ENCODE measurements around the gene ZFHX3. TPM values are rescaled to one million over a fixed set of nuclear protein-coding genes. Genes with fewer than 3 reads are reported as not detected.

Gene ZFHX3
- total and polyA plus RNA-seq, 2 of the 8 experiments (the other 6 are each of a cell fraction or from before 2014, with no cell fraction given), result 0.08 to 0.99 TPM

- no peaks in the 10 kb centered on the region for H3K4me1 ChIP-seq (replicated peaks in 1 of 4; ENCODE audit: control insufficient read depth in 3 of 4, insufficient read depth in 4 of 4, low read length in 3 of 4)
- no peak overlapping the region for H2BK5ac ChIP-seq (ENCODE audit: low read depth, low read length)
- no peak overlapping the region for H4K5ac ChIP-seq (ENCODE audit: insufficient read length, low read depth, low read length)
- H2BK120ac ChIP-seq (replicated peaks; ENCODE audit: low read depth, low read length), result no peak overlapping the region
- no peaks in the 10 kb centered on the region for H4K20me1 ChIP-seq (replicated peaks in 1 of 2; ENCODE audit: control insufficient read depth in 1 of 2, insufficient read depth in 2 of 2, low read length in 2 of 2)
- H3K9me3 ChIP-seq (ENCODE audit: insufficient read depth in 2 of 2, low read depth in 1 of 2, low read length in 1 of 2), result no peaks in the 10 kb centered on the region
- CTCF ChIA-PET (ENCODE audit: partially characterized antibody), result interaction anchor here (1.0 to 2.1 kb wide), 2 partner anchors 8 to 26 kb away, joined by 3 to 8 read pairs; no protein-coding TSS in a partner anchor
- POLR2A ChIA-PET (ENCODE audit: partially characterized antibody), result no interaction called here
- WGBS, 2 experiments (ENCODE audit: extremely low coverage in 1 of 2, insufficient coverage in 1 of 2, insufficient read length in 1 of 2, insufficient replicate concordance in 2 of 2, low coverage in 1 of 2, low lambda C conversion rate in 2 of 2, missing lambda C conversion rate in 1 of 2), result 86% methylated on average over 7 of the region's 7 CpGs; no CpG with 5 or more reads in 1 of the 2 experiments
- no peak overlapping the region for H2AFZ ChIP-seq (ENCODE audit: low read length)
- no peak overlapping the region for H3K4me3 ChIP-seq (ENCODE audit: extremely low read depth in 1 of 4, insufficient read depth in 2 of 4, low read depth in 3 of 4, low read length in 4 of 4)
- no peak overlapping the region for H4K91ac ChIP-seq (replicated peaks; ENCODE audit: insufficient read length, low read length)
- H3K14ac ChIP-seq (ENCODE audit: insufficient read length), result no peak overlapping the region
- no peak overlapping the region for H3K4ac ChIP-seq (replicated peaks; ENCODE audit: insufficient read length, low read depth, low read length)
- H3K27ac ChIP-seq (ENCODE audit: low read depth, low read length), result no peak overlapping the region
- H3K79me1 ChIP-seq (ENCODE audit: low read depth, low read length), result no peaks in the 10 kb centered on the region
- H3K79me2 ChIP-seq (ENCODE audit: control insufficient read depth in 1 of 2, insufficient read depth in 2 of 2, low read length in 2 of 2), result no peaks in the 10 kb centered on the region
- no peak overlapping the region for H3K23ac ChIP-seq (ENCODE audit: insufficient read length)
- no peaks in the 10 kb centered on the region for H3K27me3 ChIP-seq (replicated peaks in 1 of 4; ENCODE audit: control insufficient read depth in 3 of 4, extremely low read depth in 1 of 4, insufficient read depth in 3 of 4, low read length in 3 of 4)
- no peak for DNase-seq (ENCODE audit: low read depth in 1 of 2, low spot score in 2 of 2)
- no peak overlapping the region for H2AK5ac ChIP-seq (ENCODE audit: low read depth, low read length)
- TF ChIP-seq RFX5 (IDR thresholded peaks at IDR 0.05; ENCODE audit: borderline replicate concordance, low read depth, low read length), result no peak
- H3K9ac ChIP-seq (replicated peaks in 1 of 4; ENCODE audit: extremely low read depth in 1 of 4, low read depth in 3 of 4, low read length in 3 of 4), result no peak overlapping the region
- no peak overlapping the region for H4K8ac ChIP-seq (ENCODE audit: extremely low read depth, insufficient read depth, low read length)
- no peaks in the 10 kb centered on the region for H3K23me2 ChIP-seq (ENCODE audit: low read depth, low read length)
- no peak for FAIRE-seq
- H3K36me3 ChIP-seq (ENCODE audit: control insufficient read depth in 2 of 4, insufficient read depth in 4 of 4, low read length in 3 of 4), result no peaks in the 10 kb centered on the region
- H2BK20ac ChIP-seq (ENCODE audit: low read length), result no peak overlapping the region
- H2BK15ac ChIP-seq (ENCODE audit: low read length), result no peak overlapping the region
- H2BK12ac ChIP-seq (ENCODE audit: low read depth, low read length), result no peak overlapping the region
- no peak overlapping the region for H3K56ac ChIP-seq (replicated peaks; ENCODE audit: insufficient read length, low read depth, low read length)
- no peak overlapping the region for H3K4me2 ChIP-seq (ENCODE audit: insufficient read depth in 1 of 2, low read depth in 2 of 2, low read length in 2 of 2)
- no peak overlapping the region for H3K18ac ChIP-seq (ENCODE audit: extremely low read depth, low read length)
Measured at GRCh38 chr16:72969146-72969545, 78.8 kb downstream of the ZFHX3 start.
